OCI-LY7 (cell line): ENCODE measurements around the gene EIF3D. TPM values are rescaled to one million over a fixed set of nuclear protein-coding genes. Genes with fewer than 3 reads are reported as not detected.

Experiments
- BruUV-seq: library from RNA; stranded (reverse); fragments of 400-500 nt; replicated peaks from 2 replicates; lab custom pipeline; 2021; lab: Mats Ljungman, UMichigan
- CTCF ChIA-PET: fragments of 300-600 bp; sonication (Branson Sonifier 250); formaldehyde crosslinking; loops from one replicate; lab custom pipeline; 2022; ENCODE audit warnings: antibody characterized with exemption; ENCODE audit not compliant: unreplicated experiment; lab: Charles Lee
- POLR2A ChIA-PET: fragments of 300-600 bp; sonication (Branson Sonifier 250); formaldehyde crosslinking; loops from one replicate; lab custom pipeline; 2022; ENCODE audit warnings: antibody characterized with exemption; lab: Charles Lee
- DNase-seq: peaks from one replicate; pipeline ENCODE4 v3.0.0-alpha.2; 2015; ENCODE audit warnings: low spot score
- H2AFZ ChIP-seq: fragments of 200-600 bp; sonication (generic), shearing (Covaris generic); 2 replicates; pipeline ENCODE4 v1.6.1; 2014; ENCODE audit warnings: mild to moderate bottlenecking, antibody characterized with exemption, low read length, moderate library complexity
- H3K27ac ChIP-seq: fragments of 200-600 bp; sonication (generic); 2 replicates; pipeline ENCODE4 v1.5.1; 2014; ENCODE audit warnings: mixed run types, low read depth, mild to moderate bottlenecking, moderate library complexity, low read length, inconsistent platforms; ENCODE audit not compliant: poor library complexity, severe bottlenecking
- H3K36me3 ChIP-seq: fragments of 200-600 bp; sonication (generic); 2 replicates; pipeline ENCODE4 v1.6.1; 2014; ENCODE audit warnings: mild to moderate bottlenecking, antibody characterized with exemption, low read length, moderate library complexity, mixed read lengths; ENCODE audit not compliant: insufficient read depth
- H3K4me1 ChIP-seq: fragments of 200-600 bp; sonication (generic); 2 replicates; pipeline ENCODE4 v1.5.1; 2014; ENCODE audit warnings: mild to moderate bottlenecking, low read length; ENCODE audit not compliant: insufficient read depth, poor library complexity, severe bottlenecking
- H3K4me2 ChIP-seq: fragments of 200-600 bp; sonication (generic); 2 replicates; pipeline ENCODE4 v1.6.1; 2014; ENCODE audit warnings: mild to moderate bottlenecking, low read length
- H3K4me3 ChIP-seq: fragments of 200-600 bp; sonication (generic); 2 replicates; pipeline ENCODE4 v1.5.1; 2014; ENCODE audit warnings: mild to moderate bottlenecking, low read depth, low read length; ENCODE audit not compliant: poor library complexity, severe bottlenecking
- H3K79me2 ChIP-seq: fragments of 200-600 bp; sonication (generic); 2 replicates; pipeline ENCODE4 v1.6.1; 2016; ENCODE audit warnings: low read depth, mild to moderate bottlenecking, low read length, moderate library complexity, mixed read lengths; ENCODE audit not compliant: insufficient read depth
- H3K9me2 ChIP-seq: fragments of 200-600 bp; sonication (generic); 2 replicates; pipeline ENCODE4 v1.6.1; 2016; ENCODE audit warnings: mild to moderate bottlenecking, low read length, mixed read lengths; ENCODE audit not compliant: insufficient read depth
- H3K9me3 ChIP-seq: fragments of 200-600 bp; sonication (generic); 2 replicates; pipeline ENCODE4 v1.6.1; 2014; ENCODE audit warnings: mild to moderate bottlenecking, mixed run types, low read length, mixed read lengths
- H4K20me1 ChIP-seq: fragments of 200-600 bp; sonication (generic); 2 replicates; pipeline ENCODE4 v1.6.1; 2014; ENCODE audit warnings: mild to moderate bottlenecking, antibody characterized with exemption, low read length, moderate library complexity, mixed read lengths; ENCODE audit not compliant: insufficient read depth
- EZH2phosphoT487 ChIP-seq: fragments of 200-600 bp; sonication (generic); IDR thresholded peaks from 2 replicates; pipeline ENCODE4 v1.6.1; 2018; ENCODE audit warnings: low read depth, borderline replicate concordance, mild to moderate bottlenecking, mixed run types, antibody characterized with exemption, low read length, moderate library complexity, mixed read lengths
- intact Hi-C: fragments of 100-400 bp; cut with micrococcal nuclease; formaldehyde crosslinking; loops from one replicate; pipeline ENCODE4 v1.10.0; 2022; ENCODE audit not compliant: unreplicated experiment
- total RNA-seq, 2 experiments: library from RNA; depleted of rRNA in 1 of 2; stranded (reverse); fragments of >200 nt in 1 of 2; shearing (Covaris generic) in 1 of 2; gene quantifications; 2 replicates each; pipeline ENCODE4 v1.2.3, GENCODE V29; 2014 to 2022
- TF ChIP-seq, protein P1 (sequence below): fragments of 200-600 bp; sonication (generic); conservative IDR thresholded peaks from 2 replicates; pipeline ENCODE4 v1.5.1; 2014; ENCODE audit warnings: mild to moderate bottlenecking, antibody characterized with exemption, low read length, moderate library complexity, mixed read lengths

EIF3D gene
- total RNA-seq, 2 experiments from 2014 or later, result 223 to 270 TPM

DNA sequence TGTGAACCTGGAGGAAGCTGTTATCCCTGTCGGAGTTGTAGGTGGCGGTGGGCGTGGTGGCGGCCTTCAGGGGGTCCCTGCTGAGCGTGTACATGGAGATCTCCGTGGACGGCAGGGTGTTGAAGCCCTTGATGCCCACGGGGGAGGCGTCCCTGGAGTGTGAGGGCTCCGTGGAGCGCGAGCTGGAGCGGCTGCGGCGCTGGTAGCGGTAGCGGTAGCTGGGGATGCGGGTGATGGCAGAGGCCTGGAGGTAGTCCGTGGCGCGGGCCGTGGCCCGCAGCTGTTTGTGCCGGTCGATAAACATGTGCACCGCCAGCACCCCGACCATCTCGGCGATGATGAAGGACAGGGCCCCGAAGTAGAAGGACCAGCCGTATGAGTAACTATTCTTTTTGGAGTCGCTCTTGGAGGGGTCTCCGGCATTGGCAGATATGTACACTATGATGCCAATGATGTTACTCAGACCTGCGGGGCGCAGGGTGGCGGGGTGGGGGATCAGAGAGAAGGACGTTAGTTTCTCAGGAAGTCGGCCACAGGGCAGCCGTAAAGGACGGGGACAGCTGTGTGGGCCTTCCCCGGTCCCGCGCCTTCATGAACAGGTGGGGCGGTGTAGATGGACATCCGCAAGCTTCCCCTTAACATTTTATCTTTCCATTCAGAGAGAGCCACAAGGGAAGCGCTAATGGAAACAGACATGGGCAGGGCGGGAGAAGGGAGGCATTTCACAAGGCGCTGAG is 35.6 kb upstream of the EIF3D start:
- no peak overlapping the region for H2AFZ ChIP-seq
- H3K4me1 ChIP-seq, result no peaks in the 10 kb centered on the region
- TF ChIP-seq, protein P1, sequence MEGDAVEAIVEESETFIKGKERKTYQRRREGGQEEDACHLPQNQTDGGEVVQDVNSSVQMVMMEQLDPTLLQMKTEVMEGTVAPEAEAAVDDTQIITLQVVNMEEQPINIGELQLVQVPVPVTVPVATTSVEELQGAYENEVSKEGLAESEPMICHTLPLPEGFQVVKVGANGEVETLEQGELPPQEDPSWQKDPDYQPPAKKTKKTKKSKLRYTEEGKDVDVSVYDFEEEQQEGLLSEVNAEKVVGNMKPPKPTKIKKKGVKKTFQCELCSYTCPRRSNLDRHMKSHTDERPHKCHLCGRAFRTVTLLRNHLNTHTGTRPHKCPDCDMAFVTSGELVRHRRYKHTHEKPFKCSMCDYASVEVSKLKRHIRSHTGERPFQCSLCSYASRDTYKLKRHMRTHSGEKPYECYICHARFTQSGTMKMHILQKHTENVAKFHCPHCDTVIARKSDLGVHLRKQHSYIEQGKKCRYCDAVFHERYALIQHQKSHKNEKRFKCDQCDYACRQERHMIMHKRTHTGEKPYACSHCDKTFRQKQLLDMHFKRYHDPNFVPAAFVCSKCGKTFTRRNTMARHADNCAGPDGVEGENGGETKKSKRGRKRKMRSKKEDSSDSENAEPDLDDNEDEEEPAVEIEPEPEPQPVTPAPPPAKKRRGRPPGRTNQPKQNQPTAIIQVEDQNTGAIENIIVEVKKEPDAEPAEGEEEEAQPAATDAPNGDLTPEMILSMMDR, result no peak
- ChIA-PET POLR2A (interaction anchor here (0.6 kb wide), 1 partner anchor 10 kb away, joined by 3 read pairs; no protein-coding TSS in a partner anchor), CTCF (no interaction called here)
- H3K4me2 ChIP-seq, result no peak overlapping the region
- BruUV-seq, result no TSS peak
- H3K9me2 ChIP-seq, result no peaks in the 10 kb centered on the region
- DNase-seq, result no peak
- no peaks in the 10 kb centered on the region for H3K9me3 ChIP-seq
- H3K27ac ChIP-seq, result no peak overlapping the region
- H3K79me2 ChIP-seq, result no peaks in the 10 kb centered on the region
- H4K20me1 ChIP-seq, result no peaks in the 10 kb centered on the region
- no peak overlapping the region for H3K4me3 ChIP-seq
- H3K36me3 ChIP-seq, result no peaks in the 10 kb centered on the region
- intact Hi-C loops, result no loop called here

DNA sequence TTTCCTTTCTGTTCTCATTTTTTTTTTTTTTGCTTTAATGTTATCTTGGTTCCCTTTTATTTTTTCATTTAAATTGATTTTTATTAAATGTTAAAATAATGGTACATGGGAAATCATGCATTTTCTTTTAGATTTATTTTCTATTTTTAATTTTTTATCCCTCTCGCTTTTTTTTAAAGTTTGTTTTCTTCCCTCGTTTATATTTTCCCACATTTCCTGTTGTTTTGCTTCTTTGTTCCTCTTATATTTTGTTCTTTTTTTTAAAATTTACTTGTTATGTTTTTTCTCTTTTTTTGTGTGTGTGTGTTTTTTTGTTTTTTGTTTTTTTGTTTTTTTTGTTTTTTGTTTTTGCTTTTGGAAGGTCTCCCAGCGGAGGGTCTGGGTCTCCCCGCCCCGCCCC is 34.9 kb upstream of the EIF3D start:
- no peak overlapping the region for H3K4me3 ChIP-seq
- CTCF ChIA-PET, result no interaction called here
- no peaks in the 10 kb centered on the region for H3K9me2 ChIP-seq
- TF ChIP-seq EZH2phosphoT487, result no peak
- TF ChIP-seq, protein P1, result no peak
- DNase-seq, result no peak
- H3K9me3 ChIP-seq, result no peaks in the 10 kb centered on the region
- POLR2A ChIA-PET, result no interaction called here
- no TSS peak for BruUV-seq
- no peak overlapping the region for H2AFZ ChIP-seq
- no peaks in the 10 kb centered on the region for H3K79me2 ChIP-seq
- H3K4me1 ChIP-seq, result no peaks in the 10 kb centered on the region
- H3K36me3 ChIP-seq, result no peaks in the 10 kb centered on the region
- H3K27ac ChIP-seq, result no peak overlapping the region
- intact Hi-C loops, result no loop called here
- H4K20me1 ChIP-seq, result no peaks in the 10 kb centered on the region
- H3K4me2 ChIP-seq, result no peak overlapping the region

DNA sequence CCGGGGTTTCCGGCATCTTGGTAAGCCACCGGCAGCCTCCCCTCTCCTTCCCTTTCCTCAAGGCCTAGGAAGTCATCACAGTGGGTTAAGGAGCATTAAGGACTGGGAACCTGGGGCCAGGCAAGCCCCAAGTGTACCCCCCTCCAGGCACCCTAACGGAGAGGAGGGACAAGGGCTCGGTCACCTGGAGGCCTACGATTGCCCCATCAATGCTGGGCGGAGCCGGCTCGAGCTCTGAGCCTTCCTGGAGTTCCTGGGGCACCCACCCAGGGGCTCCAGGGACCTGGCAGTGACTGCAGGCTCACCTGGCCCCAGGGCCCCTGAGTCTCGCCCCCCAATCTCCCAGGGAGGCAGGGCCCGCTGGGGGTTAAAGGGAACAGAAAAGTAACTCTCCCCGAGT is 34.5 kb upstream of the EIF3D start:
- Histone ChIP-seq H3K36me3 (no peaks in the 10 kb centered on the region), H3K27ac (no peak overlapping the region), H3K9me2 (no peaks in the 10 kb centered on the region), H3K9me3 (no peaks in the 10 kb centered on the region), H3K4me2 (no peak overlapping the region), H3K4me1 (no peaks in the 10 kb centered on the region), H2AFZ (no peak overlapping the region), H4K20me1 (no peaks in the 10 kb centered on the region), H3K79me2 (no peaks in the 10 kb centered on the region), H3K4me3 (no peak overlapping the region)
- ChIA-PET CTCF (no interaction called here), POLR2A (no interaction called here)
- intact Hi-C loops, result no loop called here
- TF ChIP-seq, protein P1, result no peak
- TF ChIP-seq EZH2phosphoT487, result no peak
- no peak for DNase-seq
- BruUV-seq, result no TSS peak
